Anterior cingulate cortex (tissue), 58 donors: Measurements from ENCODE around the gene DCHS1.

Experiments used
- DNase-seq, 58 donors: peaks; one replicate each; lab custom pipeline; 2025; lab: John Stamatoyannopoulos, UW

Gene DCHS1

GRCh38 chr11:6602096-6602940 lies 53.3 kb downstream of the DCHS1 start:
- DNase-seq = no peak

- no peak for DNase-seq
Measured at GRCh38 chr11:6601041-6601461, 54.6 kb downstream of the DCHS1 start.

- no peak for DNase-seq
Measured at GRCh38 chr11:6599881-6600390, 55.7 kb downstream of the DCHS1 start.

DNA sequence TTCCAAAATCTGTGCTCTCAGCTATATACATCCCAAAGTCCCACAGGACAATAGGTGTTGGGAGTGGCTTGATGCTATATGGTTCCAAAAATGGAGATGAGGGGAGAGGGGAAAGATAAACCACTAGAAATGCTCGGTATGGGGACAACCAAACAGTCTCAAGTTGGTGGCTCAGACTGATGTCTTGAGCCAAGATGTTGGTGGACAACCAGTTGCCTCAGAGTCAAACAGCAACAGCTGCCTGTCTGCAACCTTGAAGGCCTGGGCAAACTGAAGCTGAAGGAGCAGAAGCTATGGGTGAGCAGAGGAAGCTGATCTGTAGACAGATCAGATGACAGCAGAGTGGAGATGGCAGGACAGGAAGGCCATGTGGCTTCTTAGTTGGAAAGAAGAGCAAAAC lies 56.2 kb downstream of the DCHS1 start:
- DNase-seq = no peak

DNA sequence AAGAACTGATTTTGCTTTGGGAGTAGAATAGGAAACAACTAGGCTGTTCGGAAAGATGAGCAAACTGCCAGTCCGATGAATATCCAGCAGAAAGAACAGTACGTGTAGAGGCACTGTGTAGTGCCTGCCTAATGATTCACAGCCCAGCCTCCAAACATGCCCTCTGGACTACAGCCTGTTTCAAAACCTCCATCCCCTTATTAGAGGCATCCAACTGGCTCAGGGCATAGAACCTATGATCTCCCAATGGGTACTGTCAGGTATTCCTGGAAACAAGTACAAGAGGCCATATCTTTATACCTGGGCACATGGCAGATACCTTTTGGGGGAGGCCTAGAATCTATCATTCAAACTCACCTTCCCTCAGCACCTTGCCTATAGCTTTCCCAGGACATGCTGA lies 57.1 kb downstream of the DCHS1 start:
- no peak for DNase-seq

- DNase-seq = peak in 22 of 58 donors; percentile 22 to 81 (median 47)
Measured at GRCh38 chr11:6596239-6596877, 59.3 kb downstream of the DCHS1 start.

- DNase-seq = no peak
Measured at GRCh38 chr11:6594142-6594768, 61.4 kb downstream of the DCHS1 start.

DNA sequence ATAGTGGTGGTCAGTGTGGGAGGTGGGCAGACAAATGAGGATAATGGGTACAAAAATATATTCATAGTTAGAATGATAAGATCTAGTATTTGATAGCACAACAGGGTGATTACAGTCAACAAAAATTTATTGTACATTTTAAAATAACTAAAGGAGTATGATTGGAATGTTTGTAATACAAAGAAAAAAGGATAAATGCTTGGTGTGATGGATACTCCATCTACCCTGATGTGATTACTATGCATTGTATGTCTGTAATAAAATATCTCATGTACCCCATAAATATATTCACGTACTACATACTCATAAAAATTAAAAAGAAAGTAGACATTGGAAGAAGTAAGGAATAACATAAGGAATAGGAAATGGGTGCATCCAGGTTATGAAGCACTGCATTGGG lies 67.6 kb downstream of the DCHS1 start:
- DNase-seq = no peak

DNA sequence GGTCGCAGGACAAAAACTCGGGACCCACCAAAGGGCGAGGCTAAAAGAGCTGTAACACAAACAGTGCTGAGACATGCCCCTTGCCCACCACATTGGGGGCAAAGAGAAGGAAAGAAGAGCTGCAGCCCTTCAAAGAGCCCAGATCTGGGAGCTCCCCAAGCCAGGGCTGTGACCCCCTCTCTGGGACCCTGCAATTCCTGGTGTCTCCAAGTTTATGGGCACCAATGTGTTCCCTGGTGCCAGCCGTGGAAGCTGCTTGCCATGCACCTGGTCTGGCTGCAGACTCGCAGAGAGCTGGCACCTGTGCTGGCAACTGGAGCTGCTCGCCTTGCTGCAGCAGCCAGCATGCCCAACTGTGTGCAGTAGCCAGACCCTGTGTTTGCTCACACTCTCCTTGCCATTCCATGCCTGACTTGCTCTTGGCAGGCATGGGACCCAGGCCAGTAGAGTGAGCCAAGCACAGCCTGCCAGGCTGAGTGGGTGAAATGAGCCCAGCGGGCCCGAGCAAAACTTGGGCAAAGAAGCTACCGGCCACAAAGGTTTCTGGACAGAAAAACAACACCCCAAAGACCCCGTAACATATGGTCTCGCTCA lies 68.2 kb downstream of the DCHS1 start:
- peak in 38 of 58 donors; percentile 29 to 80 (median 50) for DNase-seq

DNA sequence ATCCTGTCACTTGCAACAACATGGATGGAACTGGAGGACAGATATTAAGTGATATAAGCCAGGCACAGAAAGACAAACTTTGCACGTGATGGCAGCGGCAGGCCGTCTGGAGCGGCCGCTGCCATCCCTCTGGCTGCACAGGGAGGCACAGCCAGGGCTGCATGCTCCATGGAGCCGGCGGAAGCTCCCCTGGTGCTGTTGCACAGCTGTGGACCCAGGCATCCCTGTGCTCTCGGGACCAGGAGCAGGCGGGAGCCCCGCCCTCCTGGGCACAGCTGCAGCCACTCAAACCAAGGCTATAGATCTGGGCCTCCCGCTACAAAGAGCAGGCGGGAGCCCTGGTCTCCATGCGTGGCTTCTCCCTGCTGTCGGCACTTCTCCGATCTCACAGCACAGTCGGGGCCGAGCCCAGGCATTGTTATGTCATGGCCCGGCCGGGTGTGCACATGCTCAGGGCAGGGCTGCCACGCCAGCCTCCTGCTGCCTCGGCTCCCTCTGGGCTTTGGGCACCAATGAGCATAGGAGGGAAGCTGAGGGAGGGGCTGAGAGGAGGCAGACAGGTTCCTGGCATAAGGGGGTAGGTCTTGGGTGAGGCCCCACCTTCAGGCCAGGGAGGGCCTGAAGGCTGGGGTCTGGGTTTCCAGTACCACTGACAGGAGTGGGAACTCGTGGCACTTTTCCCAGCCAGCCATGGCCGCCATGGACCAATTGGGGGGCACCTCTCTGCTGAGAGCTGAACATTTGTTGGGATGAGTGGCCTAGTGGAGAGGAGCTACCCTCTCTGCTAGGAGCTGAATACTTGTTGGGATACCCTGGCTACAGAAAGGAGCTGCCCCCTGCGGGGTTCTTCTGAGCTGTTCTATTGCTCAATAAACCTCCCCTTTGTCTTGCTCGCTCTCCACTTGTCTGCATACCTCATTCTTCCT lies 68.9 kb downstream of the DCHS1 start:
- DNase-seq = peak in 17 of 58 donors; percentile 11 to 79 (median 44)

- DNase-seq = no peak
Measured at GRCh38 chr11:6584528-6584927, 71.1 kb downstream of the DCHS1 start.

DNA sequence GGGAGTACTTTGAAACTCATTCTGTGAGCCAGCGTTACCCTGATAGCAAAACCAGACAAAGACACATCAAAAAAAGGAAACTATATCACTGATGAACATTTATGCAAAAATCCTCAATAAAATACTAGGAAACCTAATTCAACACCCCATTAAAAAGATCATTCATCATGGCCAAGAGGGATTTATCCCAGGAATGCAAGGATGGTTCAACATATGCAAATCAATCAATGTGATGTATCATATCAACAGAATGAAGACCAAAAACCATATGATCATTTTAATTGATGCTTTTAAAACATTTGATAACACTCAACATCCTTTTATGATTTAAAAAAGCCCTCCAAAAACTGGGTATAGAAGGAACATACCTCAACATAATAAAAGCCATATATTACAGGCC lies 72.0 kb downstream of the DCHS1 start:
- no peak for DNase-seq

DNA sequence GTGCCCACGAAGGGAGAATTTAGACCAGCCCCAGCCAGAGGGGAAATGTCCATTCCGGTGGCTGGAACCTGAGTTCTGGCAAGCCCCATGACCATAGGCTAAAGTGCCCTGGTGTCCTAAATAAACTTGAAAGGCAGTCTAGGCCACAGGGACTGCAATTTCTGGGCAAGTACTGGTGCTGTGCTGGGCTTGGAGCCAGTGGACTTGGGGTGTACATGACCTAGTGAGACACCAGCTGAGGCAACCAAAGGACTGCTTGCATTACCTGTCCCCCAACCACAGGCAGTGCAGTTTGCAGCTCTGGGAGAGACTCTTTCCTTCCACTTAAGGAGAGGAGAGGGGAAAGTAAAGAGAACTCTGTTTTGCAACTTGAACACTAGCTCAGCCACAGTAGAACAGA lies 75.9 kb downstream of the DCHS1 start:
- peak in 8 of 58 donors; percentile 18 to 65 (median 30) for DNase-seq

DNA sequence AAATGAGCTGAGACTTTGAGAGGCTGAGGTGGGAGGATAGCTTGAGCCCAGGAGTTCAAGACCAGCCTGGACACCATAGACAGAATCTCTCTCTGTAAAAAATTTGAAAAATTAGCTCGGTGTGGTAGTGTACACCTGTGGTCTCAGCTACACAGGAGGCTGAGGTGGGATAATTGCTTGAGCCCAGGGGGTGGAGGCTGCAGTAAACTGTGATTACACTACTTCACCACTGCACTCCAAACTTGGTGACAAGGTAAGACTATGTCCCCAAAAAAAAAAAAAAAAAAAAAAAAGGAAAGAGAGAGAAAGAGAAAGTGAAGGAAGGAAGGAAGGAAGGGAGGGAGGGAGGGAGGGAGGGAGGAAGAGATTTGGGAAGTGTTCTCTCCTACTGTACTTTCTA lies 77.5 kb downstream of the DCHS1 start:
- DNase-seq = no peak

GRCh38 chr11:6576471-6577373 lies 78.9 kb downstream of the DCHS1 start:
- DNase-seq = peak in 51 of 58 donors; percentile 49 to 93 (median 80)

- DNase-seq = no peak
Measured at GRCh38 chr11:6574816-6575715, 80.5 kb downstream of the DCHS1 start.

- DNase-seq = peak in 3 of 58 donors; percentile 33 to 53 (median 52)
Measured at GRCh38 chr11:6572215-6572614, 83.4 kb downstream of the DCHS1 start.
